GM18511 (cell line): ENCODE results near the gene ST7L.
A peak's percentile ranks its signal among the peaks of the same experiment; 100 is the strongest.
"Not testable (repeated sequence)": the region's sequence is repeated elsewhere in the genome, so short reads cannot be mapped to it uniquely, and the experiment has no call there.

Source experiments
- ATAC-seq: cut with Tn5 transposase; IDR thresholded peaks from one replicate; pipeline ENCODE4 v1.9.1; 2021; ENCODE audit warnings: mild to moderate bottlenecking, moderate library complexity; ENCODE audit not compliant: unreplicated experiment

Gene ST7L

DNA sequence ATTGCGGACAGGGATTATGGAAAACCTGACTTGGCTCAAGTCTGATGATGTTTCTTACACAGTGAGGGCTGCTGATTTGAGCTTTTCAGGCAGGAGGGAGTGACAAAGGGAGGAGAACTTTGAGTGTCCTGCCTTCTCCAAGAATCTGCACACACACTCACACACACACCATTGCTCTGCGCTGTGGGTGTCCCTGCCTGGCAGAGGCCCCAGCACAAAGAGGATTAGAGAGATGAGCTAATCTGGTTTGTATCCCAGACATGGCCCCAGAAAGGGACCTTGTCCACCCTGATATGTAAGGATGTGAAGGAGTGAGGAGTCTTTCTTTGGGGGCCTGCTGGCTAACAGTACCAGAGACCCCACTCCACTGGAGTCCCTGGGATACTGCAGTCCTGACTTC lies 116.1 kb downstream of the ST7L start:
- no peak for ATAC-seq

DNA sequence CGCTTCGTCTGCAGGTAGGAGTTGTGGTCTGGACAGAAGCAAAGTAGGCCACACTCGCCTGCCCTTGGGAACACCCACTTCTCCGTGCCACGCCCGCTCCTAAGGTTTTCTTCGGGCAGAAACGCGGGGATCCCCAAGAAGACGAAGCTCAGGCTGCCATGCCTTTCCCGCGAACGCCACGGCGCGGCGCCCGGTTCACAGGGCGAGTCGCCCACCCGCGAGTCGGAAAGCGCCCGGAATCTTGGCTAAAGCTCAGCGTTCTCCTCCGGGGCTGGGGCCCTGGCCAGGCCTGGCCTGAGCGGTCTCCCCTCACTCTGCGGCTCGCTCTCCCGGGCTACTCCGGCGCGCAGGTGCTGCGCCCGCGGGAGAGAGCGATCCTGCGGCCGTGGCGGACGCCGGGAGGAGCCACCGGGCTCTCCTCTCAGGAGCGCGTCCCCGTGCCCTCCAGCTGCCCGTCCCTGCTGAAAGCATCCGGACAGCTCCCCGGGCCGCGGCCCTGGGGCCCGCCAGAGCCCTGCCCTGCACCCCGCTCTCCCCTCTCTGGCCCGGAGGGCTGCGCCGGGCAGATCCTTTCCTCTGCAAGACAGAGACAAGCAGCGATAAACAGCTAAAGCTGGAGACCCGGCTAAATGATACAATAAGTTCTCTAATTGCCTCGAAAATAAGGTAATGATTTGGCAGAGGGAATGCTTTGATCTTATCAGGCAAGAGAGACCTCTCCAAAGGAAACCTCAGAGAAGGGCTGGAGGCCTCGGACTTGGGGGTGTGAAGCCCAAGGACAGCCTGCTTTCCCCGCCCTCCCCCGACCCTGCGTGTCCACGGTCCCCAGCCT lies 116.9 kb downstream of the ST7L start:
- peak; percentile 62 for ATAC-seq

DNA sequence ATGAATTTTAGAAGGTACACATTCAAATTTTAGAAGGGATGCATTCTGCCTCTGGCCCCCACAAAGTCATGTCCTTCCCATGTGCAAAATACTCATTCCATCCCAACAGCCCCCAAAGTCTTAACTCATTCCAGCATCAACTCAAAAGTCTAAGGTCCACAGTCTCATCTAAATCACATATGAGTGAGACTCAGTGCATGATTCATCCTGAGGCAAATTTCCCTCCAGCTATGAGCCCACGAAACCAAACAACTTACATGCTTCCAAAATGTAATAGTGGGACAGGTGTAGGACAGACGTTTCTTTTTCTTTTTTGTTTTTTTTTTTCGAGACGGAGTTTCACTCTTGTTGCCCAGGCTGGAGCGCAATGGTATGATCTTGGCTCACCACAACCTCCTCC lies 122.7 kb downstream of the ST7L start:
- ATAC-seq = no peak

DNA sequence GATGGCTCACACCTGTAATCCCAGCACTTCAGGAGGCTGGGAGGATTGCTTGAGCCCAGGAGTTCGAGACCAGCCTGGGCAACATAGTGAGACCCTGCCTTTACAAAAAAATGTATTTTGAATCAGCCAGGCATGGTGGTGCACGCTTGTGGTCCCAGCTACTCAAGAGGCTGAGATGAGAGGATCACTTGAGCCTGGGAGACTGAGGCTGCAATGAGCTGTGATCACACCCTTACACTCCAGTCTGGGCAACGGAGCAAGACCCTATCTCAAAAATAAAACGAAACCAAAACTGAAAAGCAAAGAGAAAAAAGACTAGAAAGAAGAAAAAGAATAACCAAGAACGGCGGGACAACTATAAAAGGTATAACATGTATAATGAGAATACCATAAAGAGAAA lies 125.6 kb downstream of the ST7L start:
- ATAC-seq = no peak

DNA sequence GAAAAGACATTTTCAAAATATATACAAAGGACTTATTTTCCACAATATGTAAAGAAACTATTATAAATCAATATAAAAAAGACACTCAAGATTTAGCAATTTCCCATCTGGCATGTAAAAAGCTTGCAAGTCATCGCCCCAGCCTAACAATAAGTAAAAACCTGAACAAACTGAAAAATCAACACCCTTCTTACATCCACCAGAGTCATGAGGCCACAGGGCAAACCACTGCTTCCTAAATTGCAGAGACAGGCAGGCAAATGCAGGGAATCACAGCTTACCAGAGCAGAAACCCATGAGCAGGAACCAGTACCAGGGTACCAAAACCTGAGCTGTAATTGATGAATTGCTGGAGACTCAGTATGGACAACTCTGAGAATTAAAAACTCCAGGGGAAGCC lies 126.9 kb downstream of the ST7L start:
- ATAC-seq = no peak

DNA sequence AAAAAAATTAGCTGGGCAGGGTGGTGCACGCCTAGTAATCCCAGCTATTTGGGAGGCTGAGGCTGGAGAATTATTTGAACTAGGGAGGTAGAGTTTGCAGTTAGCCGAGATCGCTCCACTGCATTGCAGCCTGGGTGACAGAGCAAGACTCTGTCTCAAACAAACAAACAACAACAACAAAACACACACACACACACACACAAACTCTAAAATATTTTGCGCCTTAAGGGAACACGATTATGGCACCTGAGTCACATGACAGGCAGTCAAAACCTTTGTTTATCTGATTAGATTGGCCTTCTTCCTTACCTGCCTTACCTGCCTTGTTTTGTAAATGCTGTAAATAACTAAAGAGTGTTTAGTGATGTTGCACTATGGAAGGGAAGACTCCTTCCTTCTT lies 130.8 kb downstream of the ST7L start:
- ATAC-seq = no peak

DNA sequence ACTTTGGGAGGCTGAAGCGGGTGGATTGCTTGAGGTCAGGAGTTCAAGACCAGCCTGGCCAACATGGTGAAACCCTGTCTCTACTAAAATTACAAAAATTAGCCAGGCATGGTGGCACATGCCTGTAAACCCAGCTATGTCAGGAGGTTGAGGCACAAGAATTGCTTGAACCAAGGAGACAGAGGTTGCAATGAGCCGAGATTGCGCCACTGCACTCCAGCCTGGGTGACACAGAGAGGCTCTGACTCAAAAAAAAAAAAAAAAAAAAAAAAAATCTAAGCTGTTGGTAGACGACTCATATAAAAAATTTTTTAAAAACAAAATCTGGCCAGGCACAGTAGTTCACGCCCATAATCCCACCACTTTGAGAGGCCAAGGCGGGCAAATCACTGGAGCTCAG lies 131.3 kb downstream of the ST7L start:
- not testable (repeated sequence) for ATAC-seq

DNA sequence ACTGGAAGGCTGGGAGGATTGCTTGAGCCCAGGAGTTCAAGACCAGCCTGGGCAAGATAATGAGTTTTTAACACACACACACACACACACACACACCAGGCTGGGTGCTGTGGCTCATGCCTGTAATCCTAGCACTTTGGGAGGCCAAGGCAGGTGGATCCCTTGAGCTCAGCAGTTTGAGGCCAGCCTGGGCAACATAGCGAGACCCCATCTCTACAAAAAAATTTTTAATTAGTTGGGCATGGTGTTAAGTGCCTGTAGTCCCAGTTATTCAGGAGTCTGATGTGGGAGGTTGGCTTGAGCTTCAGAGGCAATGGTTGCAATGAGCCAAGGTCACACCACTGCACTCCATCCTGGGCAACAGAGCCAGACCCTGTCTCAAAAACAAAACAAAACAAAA lies 132.9 kb downstream of the ST7L start:
- not testable (repeated sequence) for ATAC-seq

DNA sequence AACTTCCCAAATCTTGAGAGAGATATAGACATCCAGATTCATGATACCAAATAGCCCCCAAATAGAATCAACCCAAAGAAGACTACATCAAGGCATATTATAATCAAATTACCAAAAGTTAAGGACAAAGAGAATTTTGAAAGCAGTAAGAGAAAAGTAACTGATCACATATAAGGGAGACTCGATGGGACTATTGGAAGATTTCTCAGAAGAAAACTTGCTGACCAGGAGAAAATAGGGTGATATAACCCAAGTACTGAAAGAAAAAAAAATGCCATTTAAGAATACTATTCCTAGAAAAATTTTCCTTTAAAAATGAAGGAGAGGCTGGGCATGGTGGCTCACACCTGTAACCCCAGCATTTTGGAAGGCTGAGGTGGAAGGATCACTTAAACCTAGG lies 140.6 kb downstream of the ST7L start:
- ATAC-seq = no peak

DNA sequence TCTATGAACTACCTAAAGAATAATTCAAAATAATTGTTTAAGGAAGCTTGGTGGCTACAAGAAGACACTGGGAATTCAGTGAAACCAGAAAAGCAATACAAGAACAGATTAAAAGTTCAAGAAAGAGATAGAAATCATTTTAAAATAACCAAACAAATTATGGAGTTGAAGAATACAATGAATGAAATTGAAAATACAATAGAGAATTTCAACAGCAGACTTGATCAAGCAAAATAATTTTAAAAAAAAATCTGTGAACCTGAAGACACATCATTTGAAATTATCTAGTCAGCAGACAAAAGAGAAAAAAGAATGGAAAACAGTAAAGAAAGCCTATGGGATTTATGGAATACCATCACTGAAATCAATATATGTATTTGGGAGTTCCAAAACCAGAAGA lies 141.4 kb downstream of the ST7L start:
- ATAC-seq = no peak
